ENCODE measurements around the gene SH3GLB2. TPM values are rescaled to one million over a fixed set of nuclear protein-coding genes. Genes with fewer than 3 reads are reported as not detected.
"Not testable (repeated sequence)": the region's sequence is repeated elsewhere in the genome, so short reads cannot be mapped to it uniquely, and the experiment has no call there.

The SH3GLB2 gene
- polyA plus RNA-seq, 1 donor from 2014 or later, result 27.7 TPM

- Mint-ChIP-seq H3K4me1 (peaks cover 11 to 22% (median 19%) of the 10 kb centered on the region in 3 donors), H3K4me3 (peak overlapping the region; percentile 94 to 99 (median 96)), H3K27ac (peak overlapping the region; percentile 60 to 88 (median 71))
- not testable (repeated sequence) for H3K27me3 Mint-ChIP-seq, H3K9me3 Mint-ChIP-seq, H3K36me3 Mint-ChIP-seq
Measured at GRCh38 chr9:129035838-129036237, 7.7 kb upstream of the SH3GLB2 start.

- H3K9me3 Mint-ChIP-seq, result no peaks in the 10 kb centered on the region
- no peaks in the 10 kb centered on the region for H3K36me3 Mint-ChIP-seq
- peaks cover 11 to 19% (median 18%) of the 10 kb centered on the region in 3 donors for H3K4me1 Mint-ChIP-seq
- H3K27me3 Mint-ChIP-seq, result no peaks in the 10 kb centered on the region
- peak overlapping the region in 1 of 4 donors; percentile 20 for H3K4me3 Mint-ChIP-seq
- no peak overlapping the region for H3K27ac Mint-ChIP-seq
Measured at GRCh38 chr9:129033216-129033615, 5.1 kb upstream of the SH3GLB2 start.

- H3K27me3 Mint-ChIP-seq, result no peaks in the 10 kb centered on the region
- H3K4me3 Mint-ChIP-seq, result peak overlapping the region in 1 of 4 donors; percentile 20
- no peaks in the 10 kb centered on the region for H3K9me3 Mint-ChIP-seq
- H3K4me1 Mint-ChIP-seq, result peaks cover 11 to 17% (median 13%) of the 10 kb centered on the region in 3 donors
- H3K36me3 Mint-ChIP-seq, result no peaks in the 10 kb centered on the region
- H3K27ac Mint-ChIP-seq, result no peak overlapping the region
Measured at GRCh38 chr9:129032541-129033159, 4.5 kb upstream of the SH3GLB2 start.

GRCh38 chr9:129031514-129031913, 3.4 kb upstream of the SH3GLB2 start:
- no peaks in the 10 kb centered on the region for H3K36me3 Mint-ChIP-seq
- no peaks in the 10 kb centered on the region for H3K9me3 Mint-ChIP-seq
- H3K27me3 Mint-ChIP-seq, result no peaks in the 10 kb centered on the region
- H3K4me3 Mint-ChIP-seq, result no peak overlapping the region
- H3K4me1 Mint-ChIP-seq, result peaks cover 14% of the 10 kb centered on the region in 3 donors
- H3K27ac Mint-ChIP-seq, result no peak overlapping the region

DNA sequence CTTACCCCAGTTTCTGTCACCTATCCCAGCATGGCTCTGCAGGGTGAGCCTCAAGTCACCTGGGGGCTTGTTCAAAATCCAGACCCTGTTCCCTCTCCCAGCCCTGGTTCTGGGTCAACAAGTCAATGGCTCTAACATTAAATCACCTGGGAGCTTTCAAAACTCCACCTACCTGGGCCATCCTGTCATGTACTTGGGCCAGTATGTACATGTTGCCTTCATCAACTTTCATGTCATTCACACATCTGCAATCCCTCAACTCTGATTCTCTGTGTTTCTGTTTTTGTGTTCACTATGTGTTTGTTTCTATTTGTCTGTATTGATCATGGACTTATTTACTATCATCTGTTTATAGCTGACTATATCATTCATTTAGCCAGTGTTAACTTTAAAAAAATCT, 2.1 kb upstream of the SH3GLB2 start:
- Mint-ChIP-seq H3K4me3 (peak overlapping the region in 2 of 4 donors; percentile 34 to 56), H3K36me3 (no peaks in the 10 kb centered on the region), H3K4me1 (peaks cover 8 to 15% (median 10%) of the 10 kb centered on the region in 3 donors), H3K27ac (peak overlapping the region in 1 of 3 donors; percentile 10), H3K9me3 (no peaks in the 10 kb centered on the region), H3K27me3 (no peaks in the 10 kb centered on the region)

- Mint-ChIP-seq H3K27ac (peak overlapping the region in 2 of 3 donors; percentile 37 to 90), H3K4me3 (peak overlapping the region; percentile 75 to 96 (median 86)), H3K36me3 (no peaks in the 10 kb centered on the region), H3K9me3 (no peaks in the 10 kb centered on the region), H3K27me3 (no peaks in the 10 kb centered on the region), H3K4me1 (peaks cover 8 to 15% (median 14%) of the 10 kb centered on the region in 3 donors)
Measured at GRCh38 chr9:129027685-129028191, 393 bp downstream of the SH3GLB2 start.

DNA sequence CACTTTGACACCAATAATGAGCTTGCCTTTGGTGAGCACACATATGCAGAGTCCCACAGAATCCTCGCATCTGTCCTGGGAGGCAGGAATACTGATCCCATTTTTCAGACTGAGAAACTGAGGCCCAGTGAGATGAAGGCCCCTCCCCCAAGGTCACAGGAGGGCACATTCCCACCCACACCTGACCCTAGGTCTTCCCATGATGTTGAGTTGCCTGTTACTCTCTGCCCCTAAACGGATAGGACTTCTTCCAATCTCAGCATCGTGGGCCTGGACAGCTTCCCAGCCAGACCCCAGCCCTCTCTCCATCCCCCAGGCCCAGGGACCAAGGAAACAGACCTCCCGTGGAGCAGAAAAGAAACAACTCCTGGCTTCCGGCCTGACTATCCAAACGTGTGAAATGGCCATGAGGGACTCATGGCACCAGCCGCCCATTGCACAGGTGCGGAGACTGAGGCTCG, 877 bp downstream of the SH3GLB2 start:
- Mint-ChIP-seq H3K9me3 (no peaks in the 10 kb centered on the region), H3K27me3 (no peaks in the 10 kb centered on the region), H3K4me3 (peak overlapping the region; percentile 75 to 96 (median 86)), H3K36me3 (no peaks in the 10 kb centered on the region), H3K27ac (peak overlapping the region; percentile 37 to 90 (median 78)), H3K4me1 (peaks cover 8 to 16% (median 15%) of the 10 kb centered on the region in 3 donors)

DNA sequence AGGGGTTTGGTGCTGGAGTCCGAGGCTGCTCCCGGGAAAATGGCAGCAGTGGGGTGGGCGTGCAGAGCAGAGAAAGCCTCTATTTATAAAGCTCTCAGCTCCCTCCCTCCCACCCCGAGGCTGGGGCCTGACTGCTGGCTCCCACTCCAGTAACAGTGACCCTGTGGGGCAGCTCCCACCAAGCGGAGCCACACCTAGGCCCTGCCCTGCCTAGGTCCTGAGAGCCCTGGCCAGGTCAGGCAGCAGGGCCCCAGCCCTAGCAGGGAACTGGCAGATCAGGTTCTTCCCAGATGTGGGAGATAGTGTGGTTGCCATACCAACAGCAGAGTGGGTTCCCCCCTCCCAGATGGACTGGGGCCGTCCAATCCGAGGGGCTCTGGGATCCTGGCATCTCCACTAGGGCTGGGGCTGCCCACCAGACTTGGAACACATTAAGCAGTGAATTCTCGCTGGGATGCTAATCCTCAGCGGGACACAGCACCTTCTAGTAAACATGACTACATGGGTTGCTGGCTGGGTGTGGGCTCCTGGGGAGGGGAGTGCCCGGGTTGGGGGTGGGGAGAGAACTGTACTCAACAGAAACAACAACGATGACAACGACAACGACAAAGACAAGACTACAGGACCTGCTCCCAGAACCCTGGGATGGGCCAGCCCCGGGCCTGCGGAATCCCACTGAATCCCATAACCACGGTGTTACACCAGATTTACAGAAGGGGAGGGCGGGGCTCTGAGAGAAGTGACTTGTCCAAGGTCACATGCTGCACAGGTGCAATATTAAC, 1.5 kb downstream of the SH3GLB2 start:
- H3K27ac Mint-ChIP-seq, result peak overlapping the region; percentile 37 to 90 (median 78)
- H3K4me1 Mint-ChIP-seq, result peaks cover 8 to 19% (median 19%) of the 10 kb centered on the region in 3 donors
- H3K9me3 Mint-ChIP-seq, result no peaks in the 10 kb centered on the region
- peak overlapping the region; percentile 75 to 96 (median 86) for H3K4me3 Mint-ChIP-seq
- no peaks in the 10 kb centered on the region for H3K27me3 Mint-ChIP-seq
- H3K36me3 Mint-ChIP-seq, result no peaks in the 10 kb centered on the region

GRCh38 chr9:129023908-129024233, 4.3 kb downstream of the SH3GLB2 start:
- Mint-ChIP-seq H3K27ac (no peak overlapping the region), H3K9me3 (no peaks in the 10 kb centered on the region), H3K27me3 (no peaks in the 10 kb centered on the region), H3K4me3 (no peak overlapping the region), H3K4me1 (peaks cover 14 to 22% (median 19%) of the 10 kb centered on the region in 3 donors), H3K36me3 (no peaks in the 10 kb centered on the region)

DNA sequence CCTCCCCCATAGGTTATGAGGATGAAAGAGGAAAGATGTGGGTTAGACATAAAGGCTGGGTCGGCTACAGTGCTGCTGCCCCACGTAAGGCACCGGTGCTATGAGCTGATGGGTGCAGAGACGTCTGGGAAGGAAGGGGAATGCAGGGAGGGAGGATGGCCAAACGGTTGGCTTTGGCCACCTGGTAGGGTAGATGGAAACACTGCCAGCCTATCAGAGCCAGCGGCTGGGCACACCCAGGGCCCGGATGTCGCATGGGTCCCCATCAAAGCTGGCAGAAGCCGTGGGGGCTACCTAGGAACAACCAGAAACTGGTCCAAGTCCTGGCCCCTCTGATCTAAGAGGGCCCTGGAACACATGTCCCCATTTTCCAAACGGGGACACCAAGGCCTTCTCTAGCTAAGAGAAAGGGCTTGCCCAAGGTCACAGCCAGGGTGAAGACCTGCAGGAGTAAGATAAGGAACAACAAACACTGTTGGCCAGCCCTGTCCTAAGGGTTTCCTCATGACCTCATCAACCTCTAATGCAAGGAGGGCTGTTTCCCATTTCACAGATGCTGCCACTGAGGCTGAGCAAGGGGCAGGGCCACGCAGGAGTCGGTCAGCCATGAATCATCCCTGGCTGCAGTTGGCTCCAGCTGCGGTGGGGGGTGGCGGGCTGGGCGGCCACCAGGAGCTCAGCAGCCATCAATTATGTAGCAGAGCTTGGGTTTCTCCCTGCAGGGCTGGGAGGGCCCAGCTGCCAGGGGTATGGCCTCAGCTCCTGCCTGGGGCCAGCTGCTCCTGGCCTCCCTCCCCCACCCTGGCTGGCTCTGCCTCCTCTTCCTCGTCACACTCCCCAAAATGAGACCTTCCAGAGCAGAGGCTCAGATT, 4.9 kb downstream of the SH3GLB2 start:
- Mint-ChIP-seq H3K9me3 (no peaks in the 10 kb centered on the region), H3K4me3 (peak overlapping the region in 1 of 4 donors; percentile 43), H3K36me3 (no peaks in the 10 kb centered on the region), H3K4me1 (peaks cover 14 to 22% (median 19%) of the 10 kb centered on the region in 3 donors), H3K27me3 (no peaks in the 10 kb centered on the region), H3K27ac (peak overlapping the region in 1 of 3 donors; percentile 83)

- no peaks in the 10 kb centered on the region for H3K36me3 Mint-ChIP-seq
- peak overlapping the region in 2 of 3 donors; percentile 74 to 88 for H3K27ac Mint-ChIP-seq
- H3K4me3 Mint-ChIP-seq, result peak overlapping the region in 2 of 4 donors; percentile 38 to 56
- no peaks in the 10 kb centered on the region for H3K27me3 Mint-ChIP-seq
- H3K4me1 Mint-ChIP-seq, result peaks cover 9 to 18% (median 15%) of the 10 kb centered on the region in 3 donors
- no peaks in the 10 kb centered on the region for H3K9me3 Mint-ChIP-seq
Measured at GRCh38 chr9:129022037-129022436, 6.1 kb downstream of the SH3GLB2 start.

GRCh38 chr9:129021091-129021490, 7.0 kb downstream of the SH3GLB2 start:
- Mint-ChIP-seq H3K9me3 (no peaks in the 10 kb centered on the region), H3K4me1 (peaks cover 6 to 16% (median 12%) of the 10 kb centered on the region in 3 donors), H3K36me3 (no peaks in the 10 kb centered on the region), H3K27me3 (no peaks in the 10 kb centered on the region), H3K4me3 (peak overlapping the region; percentile 54 to 90 (median 78)), H3K27ac (peak overlapping the region; percentile 88 to 98 (median 93))

GRCh38 chr9:129014608-129015007, 13.5 kb downstream of the SH3GLB2 start:
- Mint-ChIP-seq H3K4me1 (no peaks in the 10 kb centered on the region), H3K4me3 (no peak overlapping the region), H3K9me3 (no peaks in the 10 kb centered on the region), H3K27ac (peak overlapping the region in 1 of 3 donors; percentile 17), H3K36me3 (peaks cover 4% of the 10 kb centered on the region), H3K27me3 (no peaks in the 10 kb centered on the region)

DNA sequence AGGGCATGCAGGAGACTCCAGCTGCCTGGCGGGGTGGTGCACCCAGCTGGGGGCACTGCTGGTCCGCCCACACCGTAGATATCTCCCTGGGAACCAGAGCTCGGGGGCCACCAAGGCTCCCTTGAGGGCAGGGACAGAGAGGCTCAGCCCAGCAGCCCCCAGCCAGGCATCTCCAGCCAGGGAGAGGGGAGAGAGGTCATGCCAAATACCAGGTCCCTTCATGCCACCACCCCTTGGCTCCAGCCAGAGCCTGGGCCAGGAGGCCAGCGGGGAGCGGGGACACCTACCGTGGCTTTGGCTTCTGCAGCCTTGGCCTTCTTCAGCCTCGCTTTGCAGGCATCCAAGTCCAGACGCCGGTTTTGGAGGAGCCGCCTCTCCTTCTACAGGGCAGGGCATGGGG, 14.0 kb downstream of the SH3GLB2 start:
- Mint-ChIP-seq H3K4me1 (peaks cover 0 to 2% (median 0%) of the 10 kb centered on the region in 3 donors), H3K9me3 (no peaks in the 10 kb centered on the region), H3K27me3 (no peaks in the 10 kb centered on the region), H3K4me3 (no peak overlapping the region), H3K27ac (no peak overlapping the region), H3K36me3 (peaks cover 4% of the 10 kb centered on the region)
